GM12875 (cell line): ENCODE results near the gene USP1.

Source experiments
- H3K4me3 ChIP-seq: one replicate; pipeline ENCODE4 v1.5.1; 2011; ENCODE audit warnings: low read depth, low read length, control low read depth
- CTCF ChIP-seq: IDR thresholded peaks from 2 replicates; pipeline ENCODE4 v1.5.1; 2011; ENCODE audit warnings: low read depth, mild to moderate bottlenecking, control low read depth, inconsistent platforms, low read length, moderate library complexity, borderline replicate concordance; ENCODE audit not compliant: insufficient read depth

USP1 gene

DNA sequence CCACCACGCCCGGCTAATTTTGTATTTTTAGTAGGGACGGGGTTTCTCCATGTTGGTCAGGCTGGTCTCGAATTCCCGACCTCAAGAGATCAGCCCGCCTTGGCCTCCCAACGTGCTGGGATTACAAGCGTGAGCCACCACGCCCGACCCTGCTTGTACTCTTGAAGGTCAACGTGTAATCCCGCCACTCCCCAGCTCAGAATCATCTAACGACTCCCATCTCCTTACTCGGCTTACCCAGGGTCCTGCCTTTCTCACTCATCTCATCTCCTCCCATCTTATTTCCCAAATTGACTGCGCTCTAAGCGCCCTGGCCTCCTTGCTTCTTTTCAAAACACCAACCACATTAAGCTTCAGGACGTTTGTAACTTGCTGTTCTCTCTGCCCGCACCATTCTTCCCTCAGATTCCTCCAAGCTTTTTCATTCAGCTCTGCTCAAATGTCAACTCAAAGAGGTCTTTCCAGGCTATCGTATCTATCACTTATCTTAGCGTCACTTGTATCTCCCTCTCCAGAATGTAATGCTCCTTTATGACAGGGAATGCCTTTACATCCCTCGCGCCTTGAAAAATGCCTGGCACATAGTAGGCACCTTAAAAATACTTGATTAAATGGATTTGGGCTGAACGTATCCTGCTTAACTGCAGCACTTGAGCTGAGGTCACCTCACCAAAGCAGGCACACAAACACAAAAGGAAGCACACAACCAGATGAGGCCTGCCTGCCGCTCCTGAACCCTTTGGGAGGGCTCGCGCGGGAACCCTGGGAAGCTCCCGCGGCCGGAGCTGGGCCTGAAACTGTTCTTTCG lies 1.4 kb upstream of the USP1 start:
- no peak for TF ChIP-seq CTCF
- peak overlapping the region; percentile 75 for H3K4me3 ChIP-seq

DNA sequence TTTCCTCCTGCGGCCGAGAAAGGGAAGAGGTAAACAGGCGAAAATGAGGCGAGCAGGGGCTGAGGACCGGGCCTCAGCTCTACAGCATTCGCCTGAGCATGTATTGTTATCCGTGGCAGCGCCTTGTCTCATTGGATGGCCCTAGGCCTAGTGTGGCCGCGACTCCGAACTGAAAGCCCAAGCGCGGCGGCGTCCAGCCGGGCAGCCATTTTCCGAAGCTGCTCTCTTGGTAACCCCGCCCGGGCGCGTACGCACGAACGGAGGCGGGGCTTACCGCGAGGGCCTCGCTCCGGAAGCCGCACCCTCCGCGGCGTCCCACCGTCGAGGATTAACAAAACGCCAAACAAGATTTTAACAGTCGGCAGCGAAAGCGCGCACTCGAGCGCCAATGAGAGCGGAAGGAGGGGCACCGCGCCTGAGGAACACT lies 797 bp upstream of the USP1 start:
- H3K4me3 ChIP-seq = peak overlapping the region; percentile 75
- no peak for TF ChIP-seq CTCF

DNA sequence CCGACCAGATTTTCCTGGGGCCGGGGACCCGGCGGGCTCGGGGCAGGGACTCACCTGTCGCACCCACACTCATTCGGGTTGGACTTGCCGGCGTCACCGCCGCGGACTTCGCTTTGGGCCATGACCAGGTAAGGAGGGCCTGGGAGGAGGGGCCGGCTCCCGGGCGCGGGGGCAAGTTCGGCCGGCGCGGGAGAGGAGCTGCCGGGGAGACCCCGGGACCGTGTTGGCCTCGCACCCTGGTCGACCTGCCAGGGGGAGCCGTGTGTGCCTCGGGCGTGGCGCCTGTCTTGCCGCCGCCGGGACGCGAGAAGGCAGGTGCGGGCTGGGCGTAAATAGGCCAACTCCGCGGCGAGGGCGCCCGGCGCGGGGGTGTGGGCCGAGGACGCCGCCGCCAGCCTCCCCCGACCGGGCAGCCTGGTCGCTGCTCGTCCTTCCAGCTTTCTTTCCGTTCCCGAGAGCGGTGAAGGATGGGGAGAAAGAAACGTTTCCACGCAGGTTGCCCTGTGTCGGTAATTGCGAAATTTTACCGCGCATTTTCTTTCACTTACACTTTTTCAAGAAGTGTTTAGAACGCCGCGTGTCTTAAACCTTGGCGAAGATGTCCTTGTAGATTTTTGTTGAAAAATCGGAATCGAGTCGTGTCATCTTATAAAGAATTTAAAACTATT lies 558 bp downstream of the USP1 start:
- H3K4me3 ChIP-seq = peak overlapping the region; percentile 94
- no peak for TF ChIP-seq CTCF

DNA sequence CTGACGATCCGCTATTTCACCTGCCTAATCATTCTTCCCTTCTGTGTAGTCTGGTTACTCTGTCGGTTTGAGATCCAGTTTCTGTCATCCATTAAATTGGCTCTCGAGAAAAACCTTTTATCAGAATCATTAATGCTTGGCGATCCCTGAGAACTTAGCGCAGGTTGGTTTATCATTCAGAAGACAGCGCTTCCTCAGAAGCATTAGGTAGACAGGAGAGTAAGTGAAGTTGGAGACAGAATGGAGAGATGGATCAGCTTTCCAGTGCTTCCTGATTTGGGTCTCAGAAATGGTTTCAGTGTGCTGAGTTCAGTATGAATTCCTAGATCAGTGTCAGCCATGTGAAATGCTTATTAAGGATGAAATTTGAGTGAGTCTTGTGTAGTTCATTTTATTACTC lies 1.3 kb downstream of the USP1 start:
- H3K4me3 ChIP-seq = peak overlapping the region; percentile 94
- no peak for TF ChIP-seq CTCF

- TF ChIP-seq CTCF = no peak
- H3K4me3 ChIP-seq = no peak overlapping the region
Measured at GRCh38 chr1:62439652-62440371, 3.0 kb downstream of the USP1 start.

DNA sequence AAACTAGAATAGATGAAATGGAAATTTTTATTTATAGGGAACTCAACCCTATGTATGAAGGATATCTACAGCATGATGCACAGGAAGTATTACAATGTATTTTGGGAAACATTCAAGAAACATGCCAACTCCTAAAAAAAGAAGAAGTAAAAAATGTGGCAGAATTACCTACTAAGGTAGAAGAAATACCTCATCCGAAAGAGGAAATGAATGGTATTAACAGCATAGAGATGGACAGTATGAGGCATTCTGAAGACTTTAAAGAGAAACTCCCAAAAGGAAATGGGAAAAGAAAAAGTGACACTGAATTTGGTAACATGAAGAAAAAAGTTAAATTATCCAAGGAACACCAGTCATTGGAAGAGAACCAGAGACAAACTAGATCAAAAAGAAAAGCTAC lies 7.9 kb downstream of the USP1 start:
- no peak overlapping the region for H3K4me3 ChIP-seq
- no peak for TF ChIP-seq CTCF
